Uterus (tissue), 4 donors: Measurements from ENCODE around the gene BCDIN3D. TPM values are rescaled to one million over a fixed set of nuclear protein-coding genes. Genes with fewer than 3 reads are reported as not detected.

ENCODE experiments used
- DNase-seq, 2 donors: peaks; one replicate each; pipeline ENCODE4 v3.0.0-alpha.2; 2019 to 2020
- H3K27ac ChIP-seq, 2 donors: fragments of 200-600 bp; sonication (generic); 1 replicate in 1 of 2; 2 replicates in 1 of 2; pipeline ENCODE4 v1.5.1; 2016 to 2018
- H3K27me3 ChIP-seq, 2 donors: fragments of 200-600 bp; sonication (generic); one replicate each; pipeline ENCODE4 v1.5.1; 2018 to 2019; ENCODE audit warnings: control low read depth in 1 of 2
- H3K36me3 ChIP-seq, 2 donors: fragments of 200-600 bp; sonication (generic); one replicate each; pipeline ENCODE4 v1.5.1; 2019; ENCODE audit warnings: control low read depth in 1 of 2
- H3K4me1 ChIP-seq, 2 donors: fragments of 200-600 bp; sonication (generic); one replicate each; pipeline ENCODE4 v1.5.1; 2018 to 2019; ENCODE audit warnings: control low read depth in 1 of 2
- H3K4me3 ChIP-seq, 2 donors: fragments of 200-600 bp; sonication (generic); 1 replicate in 1 of 2; 2 replicates in 1 of 2; pipeline ENCODE4 v1.5.1; 2018 to 2019; ENCODE audit warnings: mild to moderate bottlenecking in 1 of 2
- H3K9me3 ChIP-seq, 2 donors: fragments of 200-600 bp; sonication (generic); one replicate each; pipeline ENCODE4 v1.5.1; 2019; ENCODE audit warnings: control low read depth in 1 of 2
- CTCF ChIP-seq, 4 experiments: fragments of 200-600 bp in 2 of 4; fragments of 450-650 bp in 2 of 4; sonication (generic) in 2 of 4; IDR thresholded peaks; one replicate each; pipeline ENCODE4 v1.5.1; 2016 to 2019; ENCODE audit warnings: antibody characterized with exemption in 4 of 4, mild to moderate bottlenecking in 2 of 4, moderate library complexity in 1 of 4
- POLR2A ChIP-seq, 2 donors: fragments of 450-650 bp; IDR thresholded peaks; one replicate each; pipeline ENCODE4 v1.6.1; 2016; ENCODE audit warnings: antibody characterized with exemption in 2 of 2, mild to moderate bottlenecking in 1 of 2, moderate library complexity in 1 of 2
- intact Hi-C: fragments of 100-400 bp; cut with DNase I; formaldehyde crosslinking; loops from one replicate; pipeline ENCODE4 v1.15.1; 2023; ENCODE audit warnings: low total_unique reads
- total RNA-seq, 4 donors: library from RNA; depleted of rRNA in 3 of 4; stranded (reverse); fragments of >200 nt in 3 of 4; gene quantifications; one replicate each; pipeline versions ENCODE4 v1.1.0 to v1.2.4, GENCODE V29; 2014 to 2023
- donor health status: DM: yes; HTN: yes; CAD: no.

Gene BCDIN3D
- total RNA-seq, 4 donors from 2014 or later = 2.1 to 7.2 (median 2.7) TPM

- no peak for DNase-seq
- intact Hi-C loops = no loop called here
- no peaks in the 10 kb centered on the region for H3K36me3 ChIP-seq
- no peaks in the 10 kb centered on the region for H3K4me1 ChIP-seq
- TF ChIP-seq CTCF (IDR thresholded peaks at IDR 0.05) = no peak
- TF ChIP-seq POLR2A (IDR thresholded peaks at IDR 0.05) = no peak
- H3K27ac ChIP-seq = no peak overlapping the region
- no peak overlapping the region for H3K4me3 ChIP-seq
- H3K27me3 ChIP-seq = no peaks in the 10 kb centered on the region
- no peaks in the 10 kb centered on the region for H3K9me3 ChIP-seq
These were observed 52.9 kb downstream of the BCDIN3D start for GRCh38 chr12:49789992-49790391.

- DNase-seq = no peak
- TF ChIP-seq CTCF (IDR thresholded peaks at IDR 0.05) (no peak), POLR2A (IDR thresholded peaks at IDR 0.05) (no peak)
- intact Hi-C loops = no loop called here
- Histone ChIP-seq H3K4me3 (no peak overlapping the region), H3K27ac (no peak overlapping the region), H3K9me3 (no peaks in the 10 kb centered on the region), H3K4me1 (no peaks in the 10 kb centered on the region), H3K36me3 (no peaks in the 10 kb centered on the region), H3K27me3 (no peaks in the 10 kb centered on the region)
These were observed 55.2 kb downstream of the BCDIN3D start for GRCh38 chr12:49787672-49788071.

Other genes starting within 250 kb of the BCDIN3D start
- under 1 TPM in 3 of 4 donors, not detected in 1; 0.21 to 0.77 (median 0.30) TPM for gene FAM186B, start 237.5 kb downstream of the BCDIN3D start, total RNA-seq
- gene PRPF40B, start 219.5 kb downstream of the BCDIN3D start, total RNA-seq = 10 to 100 TPM; 17.4 to 72.9 (median 25.4) TPM
- gene FMNL3, start 135.7 kb downstream of the BCDIN3D start, total RNA-seq = 10 to 100 TPM in 2 of 4 donors, 1 to 10 TPM in 2; 3.3 to 45.7 (median 20.4) TPM
- gene TMBIM6, start 101.5 kb downstream of the BCDIN3D start, total RNA-seq = 100 to 1,000 TPM; 201 to 298 (median 263) TPM
- 10 to 100 TPM in 2 of 4 donors, 1 to 10 TPM in 2; 4.1 to 26.1 (median 11.5) TPM for gene NCKAP5L, start 14.7 kb downstream of the BCDIN3D start, total RNA-seq
- gene FAIM2, start 60.8 kb upstream of the BCDIN3D start, total RNA-seq = 10 to 100 TPM in 1 of 4 donors, 1 to 10 TPM in 3; 1.0 to 11.9 (median 5.5) TPM
- not detected for gene AQP2, start 107.6 kb upstream of the BCDIN3D start, total RNA-seq
- gene AQP5, start 118.8 kb upstream of the BCDIN3D start, total RNA-seq = 1 to 10 TPM in 1 of 4 donors, not detected in 3; 2.3 TPM
- under 1 TPM in 1 of 4 donors, not detected in 3; 0.35 TPM for gene AQP6, start 129.8 kb upstream of the BCDIN3D start, total RNA-seq
- gene RACGAP1, start 182.4 kb upstream of the BCDIN3D start, total RNA-seq = 10 to 100 TPM in 1 of 4 donors, 1 to 10 TPM in 3; 8.5 to 57.8 (median 9.3) TPM
- gene ASIC1, start 214.5 kb upstream of the BCDIN3D start, total RNA-seq = 1 to 10 TPM in 2 of 4 donors, not detected in 2; 3.5 to 5.6 TPM
- gene SMARCD1, start 242.2 kb upstream of the BCDIN3D start, total RNA-seq = 10 to 100 TPM in 3 of 4 donors, 1 to 10 TPM in 1; 4.1 to 54.6 (median 39.6) TPM